Measurements from ENCODE around the gene GPR32.

DNA sequence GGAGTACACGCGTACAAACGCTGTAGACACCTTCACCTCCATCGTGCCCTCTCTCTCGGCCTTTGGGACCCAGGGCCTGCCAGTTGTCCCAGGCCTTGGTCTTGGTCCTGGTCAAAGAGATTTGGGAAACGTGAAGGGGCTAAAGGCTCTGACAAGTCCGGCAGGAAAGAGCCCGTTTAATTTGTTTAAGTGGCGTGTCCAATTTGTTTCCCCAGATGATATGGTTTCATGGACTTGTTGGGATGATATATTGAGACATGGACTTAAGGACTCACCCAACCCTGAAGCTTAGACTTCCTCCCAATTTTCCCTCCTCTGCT is 44.4 kb upstream of the GPR32 start:
- TF ChIP-seq POLR2A (IDR thresholded peaks at IDR 0.05) (no peak), CTCF (IDR thresholded peaks at IDR 0.05) (no peak)
